ENCODE results near the gene POLR3B.

POLR3B gene

DNA sequence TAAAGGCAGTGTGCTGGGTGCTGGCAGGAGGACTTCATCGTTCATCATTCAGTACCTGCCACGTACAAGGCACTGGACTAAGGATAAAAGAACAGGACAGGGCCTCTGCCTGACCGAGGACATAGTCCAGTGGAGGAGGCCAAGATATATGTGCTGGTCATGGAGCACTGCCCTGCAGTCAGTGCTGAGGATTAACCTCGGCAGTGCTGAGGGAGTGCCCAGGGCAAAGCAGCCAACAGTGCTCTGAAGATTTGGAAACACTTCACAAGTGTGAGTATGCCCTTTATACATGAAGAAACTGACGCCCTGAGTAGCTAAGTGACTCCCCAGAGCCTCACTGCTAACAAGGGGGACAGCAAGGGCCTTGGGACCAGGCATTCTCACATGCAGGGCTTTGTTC lies 153.8 kb downstream of the POLR3B start:
- no peak overlapping the region for H3K4me3 ChIP-seq (ENCODE audit: low read length)
- H3K4me1 ChIP-seq (ENCODE audit: insufficient read depth, low read length): peaks cover 6% of the 10 kb centered on the region
- H3K27me3 ChIP-seq (ENCODE audit: insufficient read depth, low read length): no peaks in the 10 kb centered on the region
- no peak overlapping the region for H2AFZ ChIP-seq (ENCODE audit: low read depth, low read length)
- no peaks in the 10 kb centered on the region for H3K9me3 ChIP-seq (ENCODE audit: low read length)
- H3K36me3 ChIP-seq (ENCODE audit: insufficient read depth, low read length): peaks cover 9% of the 10 kb centered on the region

DNA sequence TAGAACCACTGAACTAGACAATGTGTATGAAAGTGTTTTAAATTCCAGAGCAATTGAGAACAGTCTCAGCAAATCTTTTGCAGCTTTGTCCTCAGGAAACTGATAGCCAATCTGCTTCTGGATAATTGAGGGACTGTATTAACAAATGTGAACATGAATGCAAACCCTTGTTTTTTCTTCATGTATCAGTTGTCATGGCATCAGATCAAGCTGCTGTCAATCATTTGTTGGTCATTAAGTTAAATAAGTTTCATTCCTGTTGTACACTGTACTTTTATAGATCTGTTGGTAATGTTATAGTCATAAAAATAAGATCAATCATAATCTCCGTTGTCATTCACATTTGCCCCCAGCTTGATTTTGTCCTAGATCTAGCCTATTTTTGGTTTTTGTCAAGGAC lies 159.8 kb downstream of the POLR3B start:
- Histone ChIP-seq H2AFZ (ENCODE audit: low read depth, low read length) (no peak overlapping the region), H3K4me3 (ENCODE audit: low read length) (no peak overlapping the region), H3K4me1 (ENCODE audit: insufficient read depth, low read length) (no peaks in the 10 kb centered on the region), H3K36me3 (ENCODE audit: insufficient read depth, low read length) (no peaks in the 10 kb centered on the region), H3K9me3 (ENCODE audit: low read length) (no peaks in the 10 kb centered on the region), H3K27me3 (ENCODE audit: insufficient read depth, low read length) (no peaks in the 10 kb centered on the region)

DNA sequence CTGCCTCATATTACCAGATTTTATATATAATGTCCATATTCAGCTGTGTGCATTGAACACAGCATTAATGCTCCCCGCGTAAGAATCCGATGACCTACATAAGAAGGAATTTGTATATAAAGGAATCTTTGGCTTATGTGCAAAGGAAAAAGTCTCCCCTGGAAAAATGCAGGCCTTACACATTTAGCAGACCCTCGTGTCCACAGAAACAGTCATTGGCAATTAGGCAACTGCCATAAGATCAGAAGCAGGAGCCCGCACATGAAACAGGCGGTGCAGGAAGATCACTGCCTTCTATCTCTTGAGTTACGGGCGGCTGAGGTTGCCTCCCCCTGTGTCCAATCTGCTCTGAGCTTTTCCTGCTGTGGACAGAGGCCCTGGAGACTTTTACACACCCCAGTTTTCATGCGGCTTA lies 162.1 kb downstream of the POLR3B start:
- Histone ChIP-seq H3K36me3 (ENCODE audit: insufficient read depth, low read length) (no peaks in the 10 kb centered on the region), H3K4me1 (ENCODE audit: insufficient read depth, low read length) (no peaks in the 10 kb centered on the region), H3K9me3 (ENCODE audit: low read length) (no peaks in the 10 kb centered on the region), H3K27me3 (ENCODE audit: insufficient read depth, low read length) (no peaks in the 10 kb centered on the region), H2AFZ (ENCODE audit: low read depth, low read length) (no peak overlapping the region), H3K4me3 (ENCODE audit: low read length) (no peak overlapping the region)

DNA sequence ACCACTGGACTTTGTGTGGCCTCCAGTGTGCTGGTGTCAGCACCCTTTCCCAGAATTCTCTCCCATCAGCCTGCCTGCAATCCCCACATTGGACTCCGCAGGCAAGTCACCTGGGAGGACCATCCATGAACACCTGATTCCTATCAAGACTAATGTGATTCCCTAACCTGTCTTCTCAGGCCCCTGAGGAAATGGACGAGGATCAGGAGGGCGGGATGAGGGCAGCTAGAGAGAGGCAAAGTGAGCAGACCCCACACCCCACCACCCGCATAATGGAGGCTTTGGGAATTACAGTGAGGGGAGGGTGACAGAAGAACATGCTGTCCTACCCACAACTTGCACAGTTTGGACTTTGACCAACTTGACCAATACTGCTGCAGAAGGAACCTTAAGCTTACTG lies 164.4 kb downstream of the POLR3B start:
- H3K9me3 ChIP-seq (ENCODE audit: low read length): no peaks in the 10 kb centered on the region
- no peak overlapping the region for H3K4me3 ChIP-seq (ENCODE audit: low read length)
- no peaks in the 10 kb centered on the region for H3K27me3 ChIP-seq (ENCODE audit: insufficient read depth, low read length)
- peaks cover 4% of the 10 kb centered on the region for H3K4me1 ChIP-seq (ENCODE audit: insufficient read depth, low read length)
- H3K36me3 ChIP-seq (ENCODE audit: insufficient read depth, low read length): no peaks in the 10 kb centered on the region
- no peak overlapping the region for H2AFZ ChIP-seq (ENCODE audit: low read depth, low read length)

DNA sequence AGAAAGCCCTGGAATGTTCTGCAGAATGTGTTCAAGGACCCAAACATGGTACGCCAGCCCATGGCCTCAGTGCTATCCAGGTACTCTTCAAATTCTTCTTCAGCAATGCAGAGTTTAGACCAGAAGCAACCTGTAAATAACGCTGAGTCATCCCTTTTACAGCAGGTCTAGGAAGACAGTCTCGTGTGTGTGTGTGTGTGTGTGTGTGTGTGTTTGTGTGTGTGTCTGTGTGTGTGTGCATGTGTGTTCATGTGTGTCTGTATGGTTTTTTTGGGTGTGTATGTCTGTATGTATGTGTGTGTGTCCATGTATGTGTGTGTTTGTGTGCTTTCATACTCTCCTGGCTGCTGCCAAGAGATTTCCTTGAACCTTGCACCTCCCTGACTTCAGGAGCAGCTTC lies 165.2 kb downstream of the POLR3B start:
- Histone ChIP-seq H3K9me3 (ENCODE audit: low read length) (no peaks in the 10 kb centered on the region), H3K36me3 (ENCODE audit: insufficient read depth, low read length) (no peaks in the 10 kb centered on the region), H3K4me1 (ENCODE audit: insufficient read depth, low read length) (peaks cover 4% of the 10 kb centered on the region)

DNA sequence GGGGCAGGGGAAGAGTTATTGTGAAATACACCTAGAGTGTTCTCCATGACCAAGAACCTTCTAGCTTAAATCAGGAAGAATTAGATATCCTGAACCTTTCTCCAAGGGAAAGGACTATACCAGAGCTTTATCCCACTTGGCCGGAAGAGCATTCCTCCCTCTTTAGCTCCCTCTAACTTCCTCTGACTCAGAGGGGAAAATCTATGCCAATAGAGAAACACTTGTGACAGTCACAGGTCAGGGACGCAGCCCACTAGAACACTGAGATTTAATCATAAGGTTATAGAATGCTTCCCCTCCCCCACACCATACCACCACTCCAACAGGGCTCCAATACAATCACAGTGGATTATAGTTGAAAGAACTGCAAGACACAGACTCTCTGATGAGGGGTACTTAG lies 169.8 kb downstream of the POLR3B start:
- peaks cover 4% of the 10 kb centered on the region for H3K4me1 ChIP-seq (ENCODE audit: insufficient read depth, low read length)
- H2AFZ ChIP-seq (ENCODE audit: low read depth, low read length): no peak overlapping the region
- H3K27me3 ChIP-seq (ENCODE audit: insufficient read depth, low read length): no peaks in the 10 kb centered on the region
- H3K9me3 ChIP-seq (ENCODE audit: low read length): no peaks in the 10 kb centered on the region
- H3K36me3 ChIP-seq (ENCODE audit: insufficient read depth, low read length): no peaks in the 10 kb centered on the region
- no peak overlapping the region for H3K4me3 ChIP-seq (ENCODE audit: low read length)

More for the DNA sequence above, 165.2 kb downstream of the POLR3B start:
- Histone ChIP-seq H3K27me3 (ENCODE audit: insufficient read depth, low read length) (no peaks in the 10 kb centered on the region), H2AFZ (ENCODE audit: low read depth, low read length) (no peak overlapping the region), H3K4me3 (ENCODE audit: low read length) (no peak overlapping the region)

DNA sequence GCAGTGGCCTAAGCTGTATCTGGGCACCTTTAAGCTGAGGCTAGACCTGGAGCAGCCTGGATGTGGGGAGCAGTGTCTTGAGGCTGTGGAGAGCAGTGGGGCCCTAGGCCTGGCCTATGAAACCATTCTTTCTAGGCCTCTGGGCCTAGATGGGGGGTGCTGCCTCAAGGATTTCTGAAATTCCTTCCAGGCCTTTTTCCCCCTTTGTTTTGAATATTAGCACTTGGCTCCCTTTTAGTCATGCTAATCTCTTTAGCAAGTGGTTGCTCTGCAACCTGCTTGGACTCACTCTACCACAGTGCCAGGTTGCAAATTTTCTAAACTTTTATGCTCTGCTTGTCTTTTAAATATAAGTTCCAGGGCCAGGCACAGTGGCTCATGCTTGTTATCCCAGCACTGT lies 183.7 kb downstream of the POLR3B start:
- Histone ChIP-seq H3K9me3 (ENCODE audit: low read length) (no peaks in the 10 kb centered on the region), H2AFZ (ENCODE audit: low read depth, low read length) (no peak overlapping the region), H3K4me3 (ENCODE audit: low read length) (no peak overlapping the region), H3K4me1 (ENCODE audit: insufficient read depth, low read length) (no peaks in the 10 kb centered on the region), H3K27me3 (ENCODE audit: insufficient read depth, low read length) (no peaks in the 10 kb centered on the region), H3K36me3 (ENCODE audit: insufficient read depth, low read length) (no peaks in the 10 kb centered on the region)

DNA sequence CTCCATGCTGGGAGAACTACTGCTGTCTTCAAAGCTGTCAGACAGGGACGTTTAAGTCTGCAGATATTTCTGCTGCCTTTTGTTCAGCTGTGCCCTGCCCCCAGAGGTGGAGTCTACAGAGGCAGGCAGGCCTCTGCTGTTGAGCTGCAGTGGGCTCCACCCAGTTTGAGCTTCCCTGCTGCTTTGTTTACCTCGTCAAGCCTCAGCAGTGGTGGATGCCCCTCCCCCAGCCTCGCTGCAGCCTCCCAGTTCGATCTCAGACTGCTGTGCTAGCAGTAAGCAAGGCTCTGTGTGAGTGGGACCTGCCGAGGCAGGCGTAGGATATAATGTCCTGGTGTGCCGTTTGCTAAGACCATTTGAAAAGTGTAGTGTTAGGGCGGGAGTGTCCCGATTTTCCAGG lies 193.9 kb downstream of the POLR3B start:
- Histone ChIP-seq H2AFZ (ENCODE audit: low read depth, low read length) (no peak overlapping the region), H3K4me3 (ENCODE audit: low read length) (no peak overlapping the region), H3K36me3 (ENCODE audit: insufficient read depth, low read length) (no peaks in the 10 kb centered on the region), H3K27me3 (ENCODE audit: insufficient read depth, low read length) (no peaks in the 10 kb centered on the region), H3K9me3 (ENCODE audit: low read length) (peaks cover 5% of the 10 kb centered on the region), H3K4me1 (ENCODE audit: insufficient read depth, low read length) (no peaks in the 10 kb centered on the region)

DNA sequence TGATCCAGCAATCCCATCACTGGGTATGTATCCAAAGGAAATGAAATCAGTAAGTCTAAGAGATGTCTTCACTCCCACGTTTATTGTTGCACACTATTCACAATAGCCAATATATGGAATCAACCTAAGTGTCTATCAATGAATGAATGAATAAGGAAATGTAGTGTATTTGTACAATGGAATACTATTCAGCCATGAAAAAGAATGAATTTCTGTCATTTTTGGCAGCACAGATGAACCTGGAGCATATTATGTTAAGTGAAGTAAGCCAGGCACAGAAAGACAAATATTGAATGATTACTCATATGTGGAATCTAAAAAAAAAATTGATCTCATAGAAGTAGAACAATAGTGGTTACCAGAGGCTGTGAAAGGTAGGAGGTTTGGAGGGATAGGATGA lies 194.7 kb downstream of the POLR3B start:
- Histone ChIP-seq H3K4me3 (ENCODE audit: low read length) (no peak overlapping the region), H3K27me3 (ENCODE audit: insufficient read depth, low read length) (no peaks in the 10 kb centered on the region), H3K9me3 (ENCODE audit: low read length) (peaks cover 5% of the 10 kb centered on the region), H3K36me3 (ENCODE audit: insufficient read depth, low read length) (no peaks in the 10 kb centered on the region), H2AFZ (ENCODE audit: low read depth, low read length) (no peak overlapping the region), H3K4me1 (ENCODE audit: insufficient read depth, low read length) (no peaks in the 10 kb centered on the region)
